ENCODE data around the gene HSPA13.
"Not testable (repeated sequence)": the region's sequence is repeated elsewhere in the genome, so short reads cannot be mapped to it uniquely, and the experiment has no call there.

HSPA13 gene

GRCh38 chr21:14382835-14383595, at the start of gene HSPA13:
TSS of gene HSPA13 (minus strand) at chr21:14383146. CDS start at chr21:14383119, 27 bp downstream.
- DNase-seq: peak; percentile 99

GRCh38 chr21:14418920-14419319, 36.0 kb upstream of the HSPA13 start:
- DNase-seq: no peak

- no peak for DNase-seq
These were observed 32.1 kb upstream of the HSPA13 start for GRCh38 chr21:14414932-14415508.

GRCh38 chr21:14405962-14406361, 23.0 kb upstream of the HSPA13 start:
- DNase-seq: no peak

- DNase-seq: no peak
These were observed 22.3 kb upstream of the HSPA13 start for GRCh38 chr21:14405225-14405624.

- DNase-seq: peak; percentile 1
These were observed 20.9 kb upstream of the HSPA13 start for GRCh38 chr21:14403681-14404318.

- no peak for DNase-seq
These were observed 18.3 kb upstream of the HSPA13 start for GRCh38 chr21:14401217-14401616.

- no peak for DNase-seq
These were observed 5.3 kb upstream of the HSPA13 start for GRCh38 chr21:14388282-14388681.

GRCh38 chr21:14384453-14384852, 1.5 kb upstream of the HSPA13 start:
- no peak for DNase-seq

- DNase-seq: no peak
These were observed 742 bp upstream of the HSPA13 start for GRCh38 chr21:14383596-14384180.

GRCh38 chr21:14382486-14382834, 486 bp downstream of the HSPA13 start:
- no peak for DNase-seq

- no peak for DNase-seq
These were observed 6.1 kb downstream of the HSPA13 start for GRCh38 chr21:14376854-14377253.

- no peak for DNase-seq
These were observed 15.9 kb downstream of the HSPA13 start for GRCh38 chr21:14366998-14367397.

- no peak for DNase-seq
These were observed 21.0 kb downstream of the HSPA13 start for GRCh38 chr21:14361958-14362357.

- no peak for DNase-seq
These were observed 24.2 kb downstream of the HSPA13 start for GRCh38 chr21:14358775-14359174.

GRCh38 chr21:14356746-14357145, 26.2 kb downstream of the HSPA13 start:
- DNase-seq: no peak

- no peak for DNase-seq
These were observed 28.4 kb downstream of the HSPA13 start for GRCh38 chr21:14354515-14354914.

- DNase-seq: no peak
These were observed 29.2 kb downstream of the HSPA13 start for GRCh38 chr21:14353726-14354125.

- no peak for DNase-seq
These were observed 29.7 kb downstream of the HSPA13 start for GRCh38 chr21:14353231-14353630.

- DNase-seq: not testable (repeated sequence)
These were observed 55.6 kb downstream of the HSPA13 start for GRCh38 chr21:14327346-14327745.

- no peak for DNase-seq
These were observed 57.4 kb downstream of the HSPA13 start for GRCh38 chr21:14325595-14325994.

Measured in DMS 273 treated with DMSO at 0.1 percent for 48 hours (cell line).